Heart right ventricle (tissue), 16 donors: ENCODE measurements around the gene CNTN5. TPM values are rescaled to one million over a fixed set of nuclear protein-coding genes. Genes with fewer than 3 reads are reported as not detected.

Source experiments
- ATAC-seq, 8 donors: fragments of 200-7000 bp; cut with Tn5 transposase; one replicate each; pipeline ENCODE4 v1.9.1; 2020; ENCODE audit warnings: mild to moderate bottlenecking in 8 of 8, moderate library complexity in 8 of 8, moderate number of reproducible peaks in 1 of 8
- DNase-seq, 2 donors: peaks; one replicate each; pipeline ENCODE4 v3.0.0-alpha.2; 2020
- H3K27ac ChIP-seq, 10 donors: fragments of 200-600 bp; sonication (generic) in 2 of 10; one replicate each; pipeline versions ENCODE4 v1.5.0 to v1.8.0; 2020 to 2022; ENCODE audit warnings: mild to moderate bottlenecking in 3 of 10
- H3K27me3 ChIP-seq, 7 donors: fragments of 200-600 bp; one replicate each; pipeline ENCODE4 v1.8.0; 2021 to 2022; ENCODE audit warnings: mild to moderate bottlenecking in 2 of 7
- H3K36me3 ChIP-seq, 9 donors: fragments of 200-600 bp; sonication (generic) in 1 of 9; one replicate each; pipeline versions ENCODE4 v1.5.0 to v1.8.0; 2020 to 2022; ENCODE audit warnings: mild to moderate bottlenecking in 2 of 9
- H3K4me1 ChIP-seq, 9 donors: fragments of 200-600 bp; sonication (generic) in 1 of 9; one replicate each; pipeline versions ENCODE4 v1.5.0 to v1.8.0; 2020 to 2022; ENCODE audit warnings: mild to moderate bottlenecking in 4 of 9
- H3K4me3 ChIP-seq, 10 donors: fragments of 200-600 bp; sonication (generic) in 2 of 10; one replicate each; pipeline versions ENCODE4 v1.5.0 to v1.8.0; 2020 to 2022; ENCODE audit warnings: mild to moderate bottlenecking in 7 of 10, moderate library complexity in 2 of 10
- H3K9me3 ChIP-seq, 11 donors: fragments of 200-600 bp in 10 of 11; sonication (generic) in 2 of 11; one replicate each; pipeline versions ENCODE4 v1.5.0 to v1.8.0; 2013 to 2022; ENCODE audit warnings: mild to moderate bottlenecking in 2 of 11, control low read depth in 1 of 11, moderate library complexity in 1 of 11
- CTCF ChIP-seq, 9 donors: fragments of 200-600 bp; sonication (generic) in 2 of 9; IDR thresholded peaks; one replicate each; pipeline versions ENCODE4 v1.5.0 to v1.8.0; 2021 to 2022; ENCODE audit warnings: antibody characterized with exemption in 9 of 9, mild to moderate bottlenecking in 5 of 9, moderate library complexity in 1 of 9
- WGBS, 2 donors: extraction: QIAGEN DNeasy Blood & Tissue Kit; methylation state at CpG; one replicate each; pipeline ENCODE4 v1.1.7; 2013; ENCODE audit warnings: inconsistent platforms in 1 of 2; 5-methylcytosine and 5-hydroxymethylcytosine counted together
- intact Hi-C, 10 donors: fragments of 100-400 bp; cut with DNase I; formaldehyde crosslinking; loops; one replicate each; pipeline versions ENCODE4 v1.11.1 to v1.14.2; 2022
- polyA plus RNA-seq, 2 donors: library from polyadenylated mRNA; stranded (reverse); fragments of 200-250 nt; gene quantifications; one replicate each; pipeline ENCODE4 v1.2.3, GENCODE V29; 2013
- total RNA-seq, 10 donors: library from RNA; stranded (reverse); fragmentation: NEBNext Ultra II Directional in 3 of 10; extraction: Animal tissue kit (Norgen Biotek cat#: 25700) in 3 of 10; gene quantifications; one replicate each; pipeline versions ENCODE4 v1.2.1 to v1.2.4, GENCODE V29; 2021 to 2023
- donor health status: Arrhythmogenic right ventricular cardiomyopathy.
- donor health status: ischemic (EF 13 %, LVEDD 7.1; RV severe dilation, severe dysfunction).
- donor health status: healthy with polysubstance abuse.
- donor health status: DM: no; HTN: yes; CAD: no.
- donor health status: DM: no; HTN: no; CAD: no.
- donor health status: ischemic (EF 25% LVEDD 6.9; RV normal size, moderate dysfunction).
- donor health status: ischemic (EF 25% LVEDD 5.7; RV mildly dilated, moderate dysfunction).
- donor health status: healthy.
- donor health status: DM: yes; HTN: yes; CAD: no.
- donor health status: Ischemic cardiomyopathy.
- donor health status: ischemic (EF 35%, LVEDD 5.7; RV mildly dilated, moderate dysfunction).
- donor health status: nonischemic (EF 11% LVEDD 7.7; RV severe dilation, severe dysfunction).
- donor health status: DM: yes; HTN: yes; CAD: no.
- donor health status: PGD.
- donor health status: ischemic (EF 29% LVEDD 5.4; RV normal size, mild dysfunction).
- donor health status: nonischemic (EF 23%, LVEDD 6.1; RV moderate dilation, normal function).

The CNTN5 gene
- total and polyA plus RNA-seq, 12 donors = 0.05 to 0.35 (median 0.17) TPM; not detected in 6

- H3K4me3 ChIP-seq = no peak overlapping the region
- DNase-seq (no peak), ATAC-seq (no peak)
- H3K27me3 ChIP-seq = no peaks in the 10 kb centered on the region
- WGBS, 2 donors = 54 to 55% methylated on average over 3 of the region's 3 CpGs
- H3K4me1 ChIP-seq = no peaks in the 10 kb centered on the region
- H3K36me3 ChIP-seq = no peaks in the 10 kb centered on the region
- intact Hi-C loops = no loop called here
- TF ChIP-seq CTCF (IDR thresholded peaks at IDR 0.05) = no peak
- H3K27ac ChIP-seq = no peak overlapping the region
- H3K9me3 ChIP-seq = no peaks in the 10 kb centered on the region
Observed at GRCh38 chr11:100302824-100303223, 1282.1 kb downstream of the CNTN5 start.

GRCh38 chr11:100303897-100304296 lies 1283.1 kb downstream of the CNTN5 start:
- H3K27ac ChIP-seq = no peak overlapping the region
- no peak overlapping the region for H3K4me3 ChIP-seq
- intact Hi-C loops = no loop called here
- DNase-seq (no peak), ATAC-seq (no peak)
- no peaks in the 10 kb centered on the region for H3K27me3 ChIP-seq
- no peaks in the 10 kb centered on the region for H3K4me1 ChIP-seq
- 72 to 74% methylated on average over 3 of the region's 3 CpGs for WGBS, 2 donors
- TF ChIP-seq CTCF (IDR thresholded peaks at IDR 0.05) = no peak
- no peaks in the 10 kb centered on the region for H3K36me3 ChIP-seq
- no peaks in the 10 kb centered on the region for H3K9me3 ChIP-seq

GRCh38 chr11:100308202-100308601 lies 1287.5 kb downstream of the CNTN5 start:
- no peaks in the 10 kb centered on the region for H3K36me3 ChIP-seq
- no peaks in the 10 kb centered on the region for H3K27me3 ChIP-seq
- intact Hi-C loops = loop anchor here in 1 of 10 donors (5.0 kb wide), 1 partner anchor 221 kb away; no protein-coding TSS in a partner anchor
- ATAC-seq = no peak
- no peak for TF ChIP-seq CTCF (IDR thresholded peaks at IDR 0.05)
- 78 to 91% methylated on average over 2 of the region's 2 CpGs for WGBS, 2 donors
- no peaks in the 10 kb centered on the region for H3K9me3 ChIP-seq
- no peak overlapping the region for H3K27ac ChIP-seq
- DNase-seq = no peak
- no peak overlapping the region for H3K4me3 ChIP-seq
- no peaks in the 10 kb centered on the region for H3K4me1 ChIP-seq

- Histone ChIP-seq H3K9me3 (peaks cover 0 to 7% (median 0%) of the 10 kb centered on the region in 11 donors), H3K27me3 (no peaks in the 10 kb centered on the region), H3K4me1 (no peaks in the 10 kb centered on the region), H3K36me3 (no peaks in the 10 kb centered on the region), H3K4me3 (no peak overlapping the region), H3K27ac (no peak overlapping the region)
- ATAC-seq = no peak
- TF ChIP-seq CTCF (IDR thresholded peaks at IDR 0.05) = no peak
- intact Hi-C loops = no loop called here
- DNase-seq = no peak
- WGBS, 2 donors = 95 to 96% methylated on average over 1 of the region's 1 CpG
Observed at GRCh38 chr11:100315946-100316345, 1295.2 kb downstream of the CNTN5 start.
